OCI-LY7 (cell line): ENCODE measurements around the gene HRK.

ENCODE experiments used
- CTCF ChIP-seq: fragments of 200-600 bp; sonication (generic); conservative IDR thresholded peaks from 2 replicates; pipeline ENCODE4 v1.5.1; 2014; ENCODE audit warnings: mild to moderate bottlenecking, antibody characterized with exemption, low read length, moderate library complexity, mixed read lengths
- EZH2phosphoT487 ChIP-seq: fragments of 200-600 bp; sonication (generic); IDR thresholded peaks from 2 replicates; pipeline ENCODE4 v1.6.1; 2018; ENCODE audit warnings: low read depth, borderline replicate concordance, mild to moderate bottlenecking, mixed run types, antibody characterized with exemption, low read length, moderate library complexity, mixed read lengths

- TF ChIP-seq CTCF (no peak), EZH2phosphoT487 (no peak)
These were observed 19.9 kb downstream of the HRK start for GRCh38 chr12:116861320-116861719.
